ENCODE data around the gene PRSS53.

The PRSS53 gene

DNA sequence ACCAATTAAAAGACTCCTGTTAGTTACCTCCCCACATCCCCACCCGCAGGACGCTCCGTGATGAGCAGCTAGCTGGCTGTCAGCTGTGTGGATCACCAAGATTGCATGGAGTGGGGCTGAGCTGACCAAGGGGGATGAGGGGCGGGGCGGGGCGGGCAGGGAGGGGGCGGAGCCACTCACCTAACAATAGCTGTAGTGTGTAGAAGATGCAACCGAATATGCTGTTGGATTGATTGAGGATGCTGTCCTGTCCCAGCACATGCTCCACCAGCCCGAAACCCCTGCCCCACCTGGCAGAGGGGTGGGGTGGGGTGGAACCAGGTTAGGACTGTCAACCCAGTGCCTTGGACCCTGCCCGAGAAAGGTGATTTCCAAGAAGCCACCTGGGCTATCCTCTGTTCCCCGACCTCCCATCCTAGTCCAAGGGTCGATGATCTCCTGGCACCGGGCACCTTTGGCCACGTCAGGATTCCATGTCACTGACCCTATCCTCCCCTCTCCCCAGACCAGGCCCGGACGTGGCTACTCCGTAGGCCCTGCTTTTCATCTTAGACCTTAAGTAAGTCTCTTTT lies 4.5 kb upstream of the PRSS53 start:
- Histone ChIP-seq H3K9ac (ENCODE audit: low read depth, low read length, poor library complexity, severe bottlenecking) (peak overlapping the region; percentile 89), H3K79me2 (ENCODE audit: insufficient read depth, low read length) (peaks cover 44% of the 10 kb centered on the region), H3K9me2 (replicated peaks; ENCODE audit: low read depth, low read length) (no peaks in the 10 kb centered on the region), H3F3A (ENCODE audit: low read depth) (no peaks in the 10 kb centered on the region), H3K36me3 (ENCODE audit: insufficient read depth, low read length) (peaks cover 10% of the 10 kb centered on the region; the same call in 1 of the 2 replicates), H3K4me3 (ENCODE audit: low read length, poor library complexity, severe bottlenecking) (peak overlapping the region; percentile 94), H3K9me3 (ENCODE audit: insufficient read depth, low read depth, low read length) (no peaks in the 10 kb centered on the region), H3K4me2 (ENCODE audit: low read depth, low read length, poor library complexity, severe bottlenecking) (peak overlapping the region; percentile 90), H3K27me3 (ENCODE audit: insufficient read depth, low read length, poor library complexity, severe bottlenecking) (no peaks in the 10 kb centered on the region), H3K4me1 (ENCODE audit: insufficient read depth, low read length, poor library complexity, severe bottlenecking) (peaks cover 21% of the 10 kb centered on the region), H4K20me1 (ENCODE audit: insufficient read depth, low read length, poor library complexity, severe bottlenecking) (peaks cover 14% of the 10 kb centered on the region), H2AFZ (ENCODE audit: low read length) (no peak overlapping the region)
- TF ChIP-seq, protein P1, sequence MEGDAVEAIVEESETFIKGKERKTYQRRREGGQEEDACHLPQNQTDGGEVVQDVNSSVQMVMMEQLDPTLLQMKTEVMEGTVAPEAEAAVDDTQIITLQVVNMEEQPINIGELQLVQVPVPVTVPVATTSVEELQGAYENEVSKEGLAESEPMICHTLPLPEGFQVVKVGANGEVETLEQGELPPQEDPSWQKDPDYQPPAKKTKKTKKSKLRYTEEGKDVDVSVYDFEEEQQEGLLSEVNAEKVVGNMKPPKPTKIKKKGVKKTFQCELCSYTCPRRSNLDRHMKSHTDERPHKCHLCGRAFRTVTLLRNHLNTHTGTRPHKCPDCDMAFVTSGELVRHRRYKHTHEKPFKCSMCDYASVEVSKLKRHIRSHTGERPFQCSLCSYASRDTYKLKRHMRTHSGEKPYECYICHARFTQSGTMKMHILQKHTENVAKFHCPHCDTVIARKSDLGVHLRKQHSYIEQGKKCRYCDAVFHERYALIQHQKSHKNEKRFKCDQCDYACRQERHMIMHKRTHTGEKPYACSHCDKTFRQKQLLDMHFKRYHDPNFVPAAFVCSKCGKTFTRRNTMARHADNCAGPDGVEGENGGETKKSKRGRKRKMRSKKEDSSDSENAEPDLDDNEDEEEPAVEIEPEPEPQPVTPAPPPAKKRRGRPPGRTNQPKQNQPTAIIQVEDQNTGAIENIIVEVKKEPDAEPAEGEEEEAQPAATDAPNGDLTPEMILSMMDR (conservative IDR thresholded peaks at IDR 0.05; ENCODE audit: low read length) = no peak
- TF ChIP-seq EZH2phosphoT487 (IDR thresholded peaks at IDR 0.05; ENCODE audit: borderline replicate concordance) = no peak

DNA sequence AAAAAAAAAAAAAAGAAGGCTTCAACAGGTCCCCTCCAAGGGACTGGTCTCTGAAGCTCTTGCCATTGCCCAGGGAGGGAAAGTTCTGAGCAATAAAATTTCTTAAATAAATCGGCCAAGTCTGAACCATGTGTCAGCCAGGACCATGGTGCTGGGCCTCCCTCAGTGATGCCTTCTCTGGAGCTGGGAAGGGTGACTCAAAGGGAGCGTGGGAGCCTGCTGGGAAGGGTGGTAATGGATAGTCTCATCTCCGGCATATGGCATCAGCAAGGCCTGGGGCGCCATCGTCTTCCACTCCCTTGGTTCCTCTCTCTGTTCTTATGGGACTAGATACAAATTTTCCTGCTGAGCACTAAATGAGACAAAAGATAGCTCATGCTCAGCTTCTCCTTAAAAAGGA lies 3.6 kb upstream of the PRSS53 start:
- peaks cover 44% of the 10 kb centered on the region for H3K79me2 ChIP-seq (ENCODE audit: insufficient read depth, low read length)
- H3K4me3 ChIP-seq (ENCODE audit: low read length, poor library complexity, severe bottlenecking) = peak overlapping the region; percentile 94
- H4K20me1 ChIP-seq (ENCODE audit: insufficient read depth, low read length, poor library complexity, severe bottlenecking) = peaks cover 14% of the 10 kb centered on the region
- no peaks in the 10 kb centered on the region for H3K9me2 ChIP-seq (replicated peaks; ENCODE audit: low read depth, low read length)
- TF ChIP-seq, protein P1 (conservative IDR thresholded peaks at IDR 0.05; ENCODE audit: low read length) = no peak
- no peaks in the 10 kb centered on the region for H3F3A ChIP-seq (ENCODE audit: low read depth)
- H3K9ac ChIP-seq (ENCODE audit: low read depth, low read length, poor library complexity, severe bottlenecking) = peak overlapping the region; percentile 89
- no peaks in the 10 kb centered on the region for H3K9me3 ChIP-seq (ENCODE audit: insufficient read depth, low read depth, low read length)
- H3K4me2 ChIP-seq (ENCODE audit: low read depth, low read length, poor library complexity, severe bottlenecking) = peak overlapping the region; percentile 90
- no peaks in the 10 kb centered on the region for H3K27me3 ChIP-seq (ENCODE audit: insufficient read depth, low read length, poor library complexity, severe bottlenecking)
- peaks cover 10% of the 10 kb centered on the region; the same call in 1 of the 2 replicates for H3K36me3 ChIP-seq (ENCODE audit: insufficient read depth, low read length)
- H2AFZ ChIP-seq (ENCODE audit: low read length) = no peak overlapping the region
- H3K4me1 ChIP-seq (ENCODE audit: insufficient read depth, low read length, poor library complexity, severe bottlenecking) = peaks cover 21% of the 10 kb centered on the region

DNA sequence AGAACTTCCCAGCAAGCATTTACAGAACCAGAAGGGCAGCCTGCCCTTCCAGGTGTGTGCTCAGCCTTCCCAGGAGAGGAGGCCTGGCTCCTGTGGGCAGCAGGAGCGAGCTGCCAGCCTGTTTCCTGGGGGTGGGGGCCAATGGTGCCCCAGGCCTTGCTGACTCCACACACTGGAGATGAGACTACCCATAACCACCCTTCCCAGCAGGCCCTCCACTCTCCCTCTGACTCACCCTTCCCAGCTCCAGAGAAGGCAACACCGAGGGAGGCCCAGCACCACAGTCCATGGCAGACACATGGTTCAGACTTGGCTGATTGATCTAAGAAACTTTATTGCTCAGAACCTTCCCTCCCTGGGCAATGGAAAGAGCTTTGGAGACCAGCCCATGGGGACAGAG lies 1.8 kb upstream of the PRSS53 start:
- peaks cover 14% of the 10 kb centered on the region for H4K20me1 ChIP-seq (ENCODE audit: insufficient read depth, low read length, poor library complexity, severe bottlenecking)
- H2AFZ ChIP-seq (ENCODE audit: low read length) = no peak overlapping the region
- no peak overlapping the region for H3K9ac ChIP-seq (ENCODE audit: low read depth, low read length, poor library complexity, severe bottlenecking)
- H3F3A ChIP-seq (ENCODE audit: low read depth) = no peaks in the 10 kb centered on the region
- no peaks in the 10 kb centered on the region for H3K9me2 ChIP-seq (replicated peaks; ENCODE audit: low read depth, low read length)
- no peaks in the 10 kb centered on the region for H3K27me3 ChIP-seq (ENCODE audit: insufficient read depth, low read length, poor library complexity, severe bottlenecking)
- no peaks in the 10 kb centered on the region for H3K9me3 ChIP-seq (ENCODE audit: insufficient read depth, low read depth, low read length)
- no peak overlapping the region for H3K4me3 ChIP-seq (ENCODE audit: low read length, poor library complexity, severe bottlenecking)
- H3K36me3 ChIP-seq (ENCODE audit: insufficient read depth, low read length) = peaks cover 13% of the 10 kb centered on the region; the same call in 1 of the 2 replicates
- TF ChIP-seq, protein P1 (conservative IDR thresholded peaks at IDR 0.05; ENCODE audit: low read length) = no peak
- no peak for TF ChIP-seq EZH2phosphoT487 (IDR thresholded peaks at IDR 0.05; ENCODE audit: borderline replicate concordance)
- H3K4me1 ChIP-seq (ENCODE audit: insufficient read depth, low read length, poor library complexity, severe bottlenecking) = peaks cover 21% of the 10 kb centered on the region
- peak overlapping the region; percentile 26 for H3K4me2 ChIP-seq (ENCODE audit: low read depth, low read length, poor library complexity, severe bottlenecking)
- peaks cover 44% of the 10 kb centered on the region for H3K79me2 ChIP-seq (ENCODE audit: insufficient read depth, low read length)

All from Loucy (cell line).